Gastrocnemius medialis (tissue), 4 donors: ENCODE results near the gene KRT75.

ENCODE experiments used
- POLR2A ChIP-seq, 2 donors: fragments of 450-650 bp; IDR thresholded peaks; one replicate each; pipeline ENCODE4 v1.6.1; 2017; ENCODE audit warnings: antibody characterized with exemption in 2 of 2, mild to moderate bottlenecking in 2 of 2, moderate library complexity in 2 of 2
- TF ChIP-seq, protein P1 (sequence below), 5 experiments: fragments of 450-650 bp in 3 of 5; fragments of 200-600 bp in 2 of 5; sonication (generic) in 2 of 5; IDR thresholded peaks in 4 of 5; conservative IDR thresholded peaks in 1 of 5; 1 replicate in 4 of 5; 2 replicates in 1 of 5; pipeline ENCODE4 v1.5.1; 2016 to 2019; ENCODE audit warnings: antibody characterized with exemption in 5 of 5, mild to moderate bottlenecking in 3 of 5, moderate library complexity in 3 of 5

GRCh38 chr12:52455821-52456220, 21.6 kb upstream of the KRT75 start:
- TF ChIP-seq, protein P1, sequence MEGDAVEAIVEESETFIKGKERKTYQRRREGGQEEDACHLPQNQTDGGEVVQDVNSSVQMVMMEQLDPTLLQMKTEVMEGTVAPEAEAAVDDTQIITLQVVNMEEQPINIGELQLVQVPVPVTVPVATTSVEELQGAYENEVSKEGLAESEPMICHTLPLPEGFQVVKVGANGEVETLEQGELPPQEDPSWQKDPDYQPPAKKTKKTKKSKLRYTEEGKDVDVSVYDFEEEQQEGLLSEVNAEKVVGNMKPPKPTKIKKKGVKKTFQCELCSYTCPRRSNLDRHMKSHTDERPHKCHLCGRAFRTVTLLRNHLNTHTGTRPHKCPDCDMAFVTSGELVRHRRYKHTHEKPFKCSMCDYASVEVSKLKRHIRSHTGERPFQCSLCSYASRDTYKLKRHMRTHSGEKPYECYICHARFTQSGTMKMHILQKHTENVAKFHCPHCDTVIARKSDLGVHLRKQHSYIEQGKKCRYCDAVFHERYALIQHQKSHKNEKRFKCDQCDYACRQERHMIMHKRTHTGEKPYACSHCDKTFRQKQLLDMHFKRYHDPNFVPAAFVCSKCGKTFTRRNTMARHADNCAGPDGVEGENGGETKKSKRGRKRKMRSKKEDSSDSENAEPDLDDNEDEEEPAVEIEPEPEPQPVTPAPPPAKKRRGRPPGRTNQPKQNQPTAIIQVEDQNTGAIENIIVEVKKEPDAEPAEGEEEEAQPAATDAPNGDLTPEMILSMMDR (IDR thresholded peaks at IDR 0.05 in 4 of 5, conservative IDR thresholded peaks at IDR 0.05 in 1 of 5) = no peak
- no peak for TF ChIP-seq POLR2A (IDR thresholded peaks at IDR 0.05)
